Vagina (tissue), 2 donors: Measurements from ENCODE around the gene ATP1B3.
"Not testable (repeated sequence)": the region's sequence is repeated elsewhere in the genome, so short reads cannot be mapped to it uniquely, and the experiment has no call there.

Experiments
- POLR2A ChIP-seq, 2 donors: fragments of 450-650 bp; IDR thresholded peaks; one replicate each; pipeline ENCODE4 v1.6.1; 2017; ENCODE audit warnings: antibody characterized with exemption in 2 of 2, mild to moderate bottlenecking in 2 of 2, moderate library complexity in 2 of 2
- POLR2AphosphoS5 ChIP-seq, 2 donors: sonication (generic); formaldehyde crosslinking; IDR thresholded peaks; one replicate each; pipeline ENCODE4 v1.9.0; 2017; ENCODE audit warnings: antibody characterized with exemption in 2 of 2, mild to moderate bottlenecking in 2 of 2, low read depth in 1 of 2; ENCODE audit not compliant: insufficient read depth in 1 of 2
- TF ChIP-seq, protein P1 (sequence below), 3 experiments: fragments of 450-650 bp in 2 of 3; fragments of 200-600 bp in 1 of 3; sonication (generic) in 1 of 3; IDR thresholded peaks; one replicate each; pipeline ENCODE4 v1.5.1; 2017 to 2019; ENCODE audit warnings: antibody characterized with exemption in 3 of 3, mild to moderate bottlenecking in 2 of 3, moderate library complexity in 2 of 3

GRCh38 chr3:141974777-141975176 lies 98.3 kb downstream of the ATP1B3 start:
- TF ChIP-seq, protein P1, sequence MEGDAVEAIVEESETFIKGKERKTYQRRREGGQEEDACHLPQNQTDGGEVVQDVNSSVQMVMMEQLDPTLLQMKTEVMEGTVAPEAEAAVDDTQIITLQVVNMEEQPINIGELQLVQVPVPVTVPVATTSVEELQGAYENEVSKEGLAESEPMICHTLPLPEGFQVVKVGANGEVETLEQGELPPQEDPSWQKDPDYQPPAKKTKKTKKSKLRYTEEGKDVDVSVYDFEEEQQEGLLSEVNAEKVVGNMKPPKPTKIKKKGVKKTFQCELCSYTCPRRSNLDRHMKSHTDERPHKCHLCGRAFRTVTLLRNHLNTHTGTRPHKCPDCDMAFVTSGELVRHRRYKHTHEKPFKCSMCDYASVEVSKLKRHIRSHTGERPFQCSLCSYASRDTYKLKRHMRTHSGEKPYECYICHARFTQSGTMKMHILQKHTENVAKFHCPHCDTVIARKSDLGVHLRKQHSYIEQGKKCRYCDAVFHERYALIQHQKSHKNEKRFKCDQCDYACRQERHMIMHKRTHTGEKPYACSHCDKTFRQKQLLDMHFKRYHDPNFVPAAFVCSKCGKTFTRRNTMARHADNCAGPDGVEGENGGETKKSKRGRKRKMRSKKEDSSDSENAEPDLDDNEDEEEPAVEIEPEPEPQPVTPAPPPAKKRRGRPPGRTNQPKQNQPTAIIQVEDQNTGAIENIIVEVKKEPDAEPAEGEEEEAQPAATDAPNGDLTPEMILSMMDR (IDR thresholded peaks at IDR 0.05) = not testable (repeated sequence)
- not testable (repeated sequence) for TF ChIP-seq POLR2A (IDR thresholded peaks at IDR 0.05); POLR2AphosphoS5 (IDR thresholded peaks at IDR 0.05; ENCODE audit: insufficient read depth in 1 of 2, low read depth in 1 of 2)
